OCI-LY1 (cell line): ENCODE measurements around the gene RAB12.

Source experiments
- H2AFZ ChIP-seq: fragments of 200-600 bp; sonication (generic), shearing (Covaris generic); 2 replicates; pipeline ENCODE4 v1.6.0; 2014; ENCODE audit warnings: antibody characterized with exemption, mild to moderate bottlenecking, low read length
- H3F3A ChIP-seq: fragments of 200-600 bp; sonication (generic), shearing (Covaris generic); 2 replicates; pipeline ENCODE4 v1.6.0; 2014; ENCODE audit warnings: mild to moderate bottlenecking, antibody characterized with exemption, low read length, moderate library complexity; ENCODE audit not compliant: insufficient read depth
- H3K27ac ChIP-seq: fragments of 200-600 bp; sonication (generic); 2 replicates; pipeline ENCODE4 v1.5.1; 2014; ENCODE audit warnings: low read length, mixed run types, mild to moderate bottlenecking, low read depth; ENCODE audit not compliant: poor library complexity, severe bottlenecking
- H3K27me3 ChIP-seq: fragments of 200-600 bp; sonication (generic); 2 replicates; pipeline ENCODE4 v1.6.0; 2014; ENCODE audit warnings: antibody characterized with exemption, mild to moderate bottlenecking, low read length, moderate library complexity; ENCODE audit not compliant: insufficient read depth
- H3K36me3 ChIP-seq: fragments of 200-600 bp; sonication (generic); 2 replicates; pipeline ENCODE4 v1.6.1; 2014; ENCODE audit warnings: mild to moderate bottlenecking, antibody characterized with exemption, low read length, moderate library complexity, mixed read lengths; ENCODE audit not compliant: insufficient read depth
- H3K4me1 ChIP-seq: fragments of 200-600 bp; sonication (generic); 2 replicates; pipeline ENCODE4 v1.5.1; 2014; ENCODE audit warnings: mild to moderate bottlenecking, low read length, moderate library complexity; ENCODE audit not compliant: insufficient read depth, severe bottlenecking
- H3K4me2 ChIP-seq: fragments of 200-600 bp; sonication (generic), shearing (Covaris generic); 2 replicates; pipeline ENCODE4 v1.6.1; 2014; ENCODE audit warnings: low read length
- H3K4me3 ChIP-seq: fragments of 200-600 bp; sonication (generic); 2 replicates; pipeline ENCODE4 v1.5.1; 2014; ENCODE audit warnings: low read length, low read depth, mild to moderate bottlenecking, mixed read lengths; ENCODE audit not compliant: poor library complexity, severe bottlenecking
- H3K79me2 ChIP-seq: fragments of 200-600 bp; shearing (Covaris generic); 2 replicates; pipeline ENCODE4 v1.6.1; 2016; ENCODE audit warnings: mixed run types, low read length, mixed read lengths; ENCODE audit not compliant: insufficient read depth
- H3K9ac ChIP-seq: fragments of 200-600 bp; sonication (generic), shearing (Covaris generic); 2 replicates; pipeline ENCODE4 v1.6.1; 2014; ENCODE audit warnings: mild to moderate bottlenecking, low read length, mixed read lengths
- H3K9me2 ChIP-seq: fragments of 200-600 bp; sonication (generic), shearing (Covaris generic); 2 replicates; pipeline ENCODE4 v1.6.1; 2014; ENCODE audit warnings: low read depth, mild to moderate bottlenecking, low read length, mixed read lengths
- H3K9me3 ChIP-seq: fragments of 200-600 bp; shearing (Covaris generic); 2 replicates; pipeline ENCODE4 v1.6.1; 2014; ENCODE audit warnings: low read length, mixed read lengths
- H4K20me1 ChIP-seq: fragments of 200-600 bp; sonication (generic), shearing (Covaris generic); 2 replicates; pipeline ENCODE4 v1.6.0; 2016; ENCODE audit warnings: mild to moderate bottlenecking, low read length; ENCODE audit not compliant: insufficient read depth
- CTCF ChIP-seq: fragments of 200-600 bp; sonication (generic), shearing (Covaris generic); IDR thresholded peaks from 2 replicates; pipeline ENCODE4 v1.5.1; 2017; ENCODE audit warnings: mild to moderate bottlenecking, antibody characterized with exemption, low read length, moderate library complexity, mixed read lengths
- EZH2 ChIP-seq: fragments of 200-600 bp; sonication (generic), shearing (Covaris generic); IDR thresholded peaks from 2 replicates; pipeline ENCODE4 v1.8.0; 2017; ENCODE audit warnings: borderline replicate concordance, mixed run types, mild to moderate bottlenecking, antibody characterized with exemption, low read length, moderate library complexity, mixed read lengths

Gene RAB12

DNA sequence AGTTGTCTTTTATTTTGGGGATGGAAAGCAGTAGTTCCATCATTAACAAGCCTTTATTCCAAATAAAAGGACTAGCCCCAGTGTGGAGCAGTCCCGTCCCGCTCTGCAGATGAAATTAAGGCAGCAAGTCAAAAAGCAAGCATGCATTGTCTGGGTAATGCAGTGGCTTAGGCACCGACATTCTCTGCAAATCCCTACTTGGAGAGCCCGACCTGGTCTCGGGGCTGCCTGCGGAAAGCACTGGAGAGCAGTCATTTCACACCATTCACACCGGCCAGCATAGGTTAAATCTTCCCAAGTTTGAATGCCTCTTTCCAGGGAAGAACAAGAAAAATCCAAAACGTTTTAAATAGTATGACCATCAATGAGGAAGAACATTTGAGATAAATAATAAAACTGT lies 24.4 kb upstream of the RAB12 start:
- Histone ChIP-seq H3K27me3 (no peaks in the 10 kb centered on the region; the same call in 1 of the 2 replicates), H3K4me2 (no peak overlapping the region), H3K9me2 (no peaks in the 10 kb centered on the region), H3K9ac (no peak overlapping the region), H3K27ac (no peak overlapping the region), H3K79me2 (no peaks in the 10 kb centered on the region), H3F3A (no peaks in the 10 kb centered on the region), H3K4me3 (no peak overlapping the region), H3K4me1 (no peaks in the 10 kb centered on the region), H2AFZ (no peak overlapping the region), H3K36me3 (no peaks in the 10 kb centered on the region), H4K20me1 (no peaks in the 10 kb centered on the region), H3K9me3 (no peaks in the 10 kb centered on the region)
- TF ChIP-seq EZH2 (no peak), CTCF (no peak)

- H3K79me2 ChIP-seq, result no peaks in the 10 kb centered on the region
- no peaks in the 10 kb centered on the region for H3K4me1 ChIP-seq
- H3K9me2 ChIP-seq, result no peaks in the 10 kb centered on the region
- H3K27ac ChIP-seq, result no peak overlapping the region
- H3K27me3 ChIP-seq, result no peaks in the 10 kb centered on the region; the same call in 1 of the 2 replicates
- no peak overlapping the region for H3K4me2 ChIP-seq
- no peak overlapping the region for H3K4me3 ChIP-seq
- no peaks in the 10 kb centered on the region for H3K9me3 ChIP-seq
- H3F3A ChIP-seq, result no peaks in the 10 kb centered on the region
- TF ChIP-seq CTCF (no peak), EZH2 (no peak)
- no peak overlapping the region for H3K9ac ChIP-seq
- no peaks in the 10 kb centered on the region for H3K36me3 ChIP-seq
- H2AFZ ChIP-seq, result no peak overlapping the region
- H4K20me1 ChIP-seq, result no peaks in the 10 kb centered on the region
Observed at GRCh38 chr18:8586941-8587340, 22.3 kb upstream of the RAB12 start.

DNA sequence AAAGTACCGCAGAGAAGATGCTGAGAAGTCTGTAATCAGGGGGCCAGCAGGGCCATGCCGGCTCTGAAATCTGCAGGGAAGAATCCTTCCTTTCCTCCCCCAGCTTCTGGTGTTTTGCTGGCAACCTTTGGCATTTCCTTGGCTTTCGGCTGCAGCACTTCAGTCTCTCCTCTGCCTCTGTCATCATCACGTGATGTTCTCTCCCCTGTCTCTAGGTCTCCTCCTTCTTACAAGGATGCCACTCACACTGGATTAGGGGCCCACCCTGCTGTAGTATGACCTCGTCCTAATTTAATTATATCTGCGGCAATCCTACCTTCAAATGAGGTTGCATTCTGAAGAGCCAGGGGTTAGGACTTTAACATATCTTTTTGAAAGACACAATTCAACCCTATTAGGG lies 13.8 kb upstream of the RAB12 start:
- no peak overlapping the region for H2AFZ ChIP-seq
- no peaks in the 10 kb centered on the region for H3K4me1 ChIP-seq
- no peaks in the 10 kb centered on the region for H3K36me3 ChIP-seq
- no peaks in the 10 kb centered on the region for H3K27me3 ChIP-seq
- H3K9me2 ChIP-seq, result no peaks in the 10 kb centered on the region
- H3K4me2 ChIP-seq, result no peak overlapping the region
- no peaks in the 10 kb centered on the region for H3F3A ChIP-seq
- no peak for TF ChIP-seq CTCF
- no peak for TF ChIP-seq EZH2
- no peaks in the 10 kb centered on the region for H4K20me1 ChIP-seq
- no peaks in the 10 kb centered on the region for H3K9me3 ChIP-seq
- H3K4me3 ChIP-seq, result no peak overlapping the region
- no peak overlapping the region for H3K27ac ChIP-seq
- H3K9ac ChIP-seq, result no peak overlapping the region
- H3K79me2 ChIP-seq, result no peaks in the 10 kb centered on the region
